Right lobe of liver (tissue), 4 donors: ENCODE results near the gene ARHGAP32.

ENCODE experiments used
- CTCF ChIP-seq, 4 donors: fragments of 200-600 bp in 3 of 4; fragments of 450-650 bp in 1 of 4; IDR thresholded peaks; one replicate each; pipeline versions ENCODE4 v1.5.1 to v1.8.0; 2016 to 2022; ENCODE audit warnings: antibody characterized with exemption in 4 of 4, mild to moderate bottlenecking in 2 of 4
- POLR2A ChIP-seq: fragments of 450-650 bp; IDR thresholded peaks from one replicate; pipeline ENCODE4 v1.6.1; 2017; ENCODE audit warnings: antibody characterized with exemption, mild to moderate bottlenecking
- donor health status: DM: no; HTN: no; CAD: no.
- donor health status: DM: no; HTN: no; CAD: no.
- donor health status: DM: no; HTN: yes; CAD: no.

GRCh38 chr11:128955636-128956035 lies 236.5 kb downstream of the ARHGAP32 start:
- TF ChIP-seq CTCF (IDR thresholded peaks at IDR 0.05) (no peak), POLR2A (no peak)
